HepG2 (cell line): Measurements from ENCODE around the gene CHST14. TPM values are rescaled to one million over a fixed set of nuclear protein-coding genes. Genes with fewer than 3 reads are reported as not detected.

ENCODE experiments used
- ATAC-seq: fragments of 200-7000 bp; cut with Tn5 transposase; 3 replicates; pipeline ENCODE4 v1.9.1; 2020; ENCODE audit warnings: mild to moderate bottlenecking, moderate library complexity
- BruUV-seq: library from RNA; stranded (reverse); fragments of 400-500 nt; replicated peaks from 2 replicates; lab custom pipeline; 2021; lab: Mats Ljungman, UMichigan
- CTCF ChIA-PET: fragments of 300-600 bp; formaldehyde crosslinking; extraction: SDS; loops from one replicate; lab custom pipeline; 2021; ENCODE audit warnings: low total read pairs, inconsistent platforms, low intra/inter-chr PET ratio; lab: Yijun Ruan, JAX
- POLR2A ChIA-PET: fragments of 350-600 bp; sonication (Branson Sonifier 250); formaldehyde crosslinking; loops from one replicate; lab custom pipeline; 2020; ENCODE audit warnings: antibody characterized with exemption, inconsistent platforms; lab: Yijun Ruan, JAX
- DNase-seq: peaks from one replicate; pipeline ENCODE4 v3.0.0-alpha.2; 2015; ENCODE audit warnings: low spot score
- FAIRE-seq: peaks from 3 replicates; lab custom pipeline; 2011; peaks lifted over from hg19 to GRCh38; lab: Jason Lieb, UNC
- H2AFZ ChIP-seq: one replicate; pipeline ENCODE4 v1.6.1; 2011; ENCODE audit warnings: low read length, inconsistent platforms
- H3K27ac ChIP-seq: fragments of 300-600 bp; 3 replicates; pipeline ENCODE4 v1.8.0; 2011; ENCODE audit warnings: mixed run types, mild to moderate bottlenecking, mixed read lengths, low read length, inconsistent platforms; ENCODE audit not compliant: insufficient read depth; ENCODE audit errors: extremely low read length
- H3K27me3 ChIP-seq, 2 experiments: fragments of 200-600 bp in 1 of 2; 2 replicates in 1 of 2; 3 replicates in 1 of 2; pipeline versions ENCODE4 v1.6.0 to v1.8.0; 2011; ENCODE audit warnings: low read length in 2 of 2, mild to moderate bottlenecking in 2 of 2, moderate library complexity in 2 of 2, inconsistent platforms in 1 of 2; ENCODE audit not compliant: insufficient read depth in 2 of 2, control insufficient read depth in 1 of 2
- H3K36me3 ChIP-seq, 2 experiments: fragments of 200-600 bp in 1 of 2; replicated peaks in 1 of 2; 2 replicates in 1 of 2; 3 replicates in 1 of 2; pipeline versions ENCODE4 v1.5.1 to v1.8.0; 2011; ENCODE audit warnings: low read length in 2 of 2, inconsistent platforms in 1 of 2; ENCODE audit not compliant: insufficient read depth in 2 of 2, control insufficient read depth in 1 of 2
- H3K4me1 ChIP-seq: 2 replicates; pipeline ENCODE4 v1.5.1; 2012; ENCODE audit warnings: low read length, inconsistent platforms; ENCODE audit not compliant: insufficient read depth
- H3K4me2 ChIP-seq: 2 replicates; pipeline ENCODE4 v1.6.0; 2011; ENCODE audit warnings: low read depth, low read length, inconsistent platforms
- H3K4me3 ChIP-seq, 3 experiments: fragments of 200-600 bp in 1 of 3; sonication (generic), shearing (Covaris generic) in 1 of 3; replicated peaks in 1 of 3; 2 replicates each; pipeline ENCODE4 v1.5.1; 2011 to 2016; ENCODE audit warnings: low read length in 3 of 3, inconsistent platforms in 2 of 3, low read depth in 2 of 3, mild to moderate bottlenecking in 2 of 3, control low read depth in 1 of 3, mixed read lengths in 1 of 3; ENCODE audit not compliant: insufficient read depth in 1 of 3
- H3K79me2 ChIP-seq: one replicate; pipeline ENCODE4 v1.6.1; 2011; ENCODE audit warnings: low read length, inconsistent platforms; ENCODE audit not compliant: insufficient read depth
- H3K9ac ChIP-seq: 2 replicates; pipeline ENCODE4 v1.6.0; 2011; ENCODE audit warnings: mild to moderate bottlenecking, low read depth, low read length, inconsistent platforms; ENCODE audit not compliant: insufficient read depth
- H3K9me3 ChIP-seq: 2 replicates; pipeline ENCODE4 v1.5.1; 2012; ENCODE audit warnings: mild to moderate bottlenecking, low read length
- H4K20me1 ChIP-seq: 2 replicates; pipeline ENCODE4 v1.6.0; 2011; ENCODE audit warnings: inconsistent platforms, mild to moderate bottlenecking, low read length, moderate library complexity; ENCODE audit not compliant: insufficient read depth
- AFF4 ChIP-seq: sonication (generic); formaldehyde crosslinking; IDR thresholded peaks from 2 replicates; pipeline ENCODE4 v1.4.0; 2020; ENCODE audit warnings: missing genetic modification reagents
- ARNT2 ChIP-seq: sonication (generic); formaldehyde crosslinking; IDR thresholded peaks from 2 replicates; pipeline ENCODE4 v1.8.0; 2022; ENCODE audit warnings: mild to moderate bottlenecking, low read depth, missing genetic modification reagents, moderate library complexity
- ATF3 ChIP-seq: sonication (generic); formaldehyde crosslinking; IDR thresholded peaks from 2 replicates; pipeline ENCODE4 v1.4.0; 2020; ENCODE audit warnings: missing genetic modification reagents
- HMG20A ChIP-seq: IDR thresholded peaks from 2 replicates; pipeline ENCODE4 v1.6.1; 2016; ENCODE audit warnings: borderline replicate concordance
- HNRNPL ChIP-seq: fragments of 200-400 bp; formaldehyde crosslinking; IDR thresholded peaks from 2 replicates; pipeline ENCODE4 v1.6.1; 2017; ENCODE audit warnings: mild to moderate bottlenecking, low read depth, low read length
- LRRFIP1 ChIP-seq: sonication (generic); formaldehyde crosslinking; conservative IDR thresholded peaks from 2 replicates; pipeline ENCODE4 v1.4.0; 2020; ENCODE audit warnings: missing genetic modification reagents
- SIN3A ChIP-seq: IDR thresholded peaks from 2 replicates; pipeline ENCODE4 v1.6.1; 2011; ENCODE audit warnings: low read depth, mild to moderate bottlenecking, control low read depth, low read length, borderline replicate concordance
- SIN3B ChIP-seq: fragments of 150-350 bp; IDR thresholded peaks from 2 replicates; pipeline ENCODE4 v1.6.1; 2014; ENCODE audit warnings: low read length
- TAF15 ChIP-seq: fragments of 200-400 bp; formaldehyde crosslinking; IDR thresholded peaks from one replicate; pipeline ENCODE4 v1.6.1; 2018; ENCODE audit warnings: mild to moderate bottlenecking, low read depth, low read length; ENCODE audit not compliant: poor library complexity, severe bottlenecking
- ZNF260 ChIP-seq: sonication (generic); formaldehyde crosslinking; IDR thresholded peaks from 2 replicates; pipeline ENCODE4 v1.4.0; 2020; ENCODE audit warnings: missing genetic modification reagents, low read depth, mild to moderate bottlenecking, borderline replicate concordance
- WGBS: methylation state at CpG from one replicate; pipeline ENCODE4 v1.1.6; 2017; ENCODE audit warnings: low lambda C conversion rate; 5-methylcytosine and 5-hydroxymethylcytosine counted together
- in situ Hi-C: cut with HindIII; loops from 2 replicates; pipeline ENCODE4 v1.10.0; 2017; ENCODE audit warnings: low pct_unique_long_range_greater_than_20kb; ENCODE audit not compliant: extremely low pct_ligation_motif_present
- intact Hi-C: fragments of 100-400 bp; cut with micrococcal nuclease; formaldehyde crosslinking; loops from one replicate; pipeline ENCODE4 v1.10.0; 2022; ENCODE audit not compliant: unreplicated experiment
- polyA plus RNA-seq, 8 experiments: library from polyadenylated mRNA; depleted of rRNA in 3 of 8; stranded (reverse) in 7 of 8; unstranded in 1 of 8; fragments of >200 nt; fragmentation: Illumina TruSeq in 4 of 8; extraction: Trizol in 4 of 8; gene quantifications; 2 replicates each; pipeline versions ENCODE4 v1.2.1 to v1.2.3, GENCODE V29; 2011 to 2016; ENCODE audit warnings: low read depth in 4 of 8, missing spikeins in 1 of 8, mixed read lengths in 1 of 8; ENCODE audit not compliant: insufficient read depth in 1 of 8
- total RNA-seq, 5 experiments: library from RNA; depleted of rRNA; stranded (reverse); fragments of >200 nt; fragmentation: Illumina TruSeq; extraction: Trizol; gene quantifications; 2 replicates each; pipeline ENCODE4 v1.2.3, GENCODE V29; 2016; ENCODE audit warnings: low read depth in 1 of 5

Gene CHST14
- total and polyA plus RNA-seq, 2 of the 13 experiments (the other 11 are each of a cell fraction or from before 2014, with no cell fraction given), result 8.9 to 12.4 TPM

GRCh38 chr15:40446144-40446543, 24.6 kb upstream of the CHST14 start:
- BruUV-seq, result no TSS peak
- H4K20me1 ChIP-seq, result peaks cover 14% of the 10 kb centered on the region; the same call in 1 of the 2 replicates
- TF ChIP-seq SIN3A (no peak), ATF3 (CRISPR knock-in tag) (no peak), AFF4 (CRISPR knock-in tag) (no peak), HNRNPL (no peak), HMG20A (CRISPR knock-in tag) (no peak), SIN3B (no peak), ARNT2 (CRISPR knock-in tag) (no peak), LRRFIP1 (CRISPR knock-in tag) (no peak), ZNF260 (CRISPR knock-in tag) (no peak), TAF15 (no peak)
- H3K4me3 ChIP-seq, result no peak overlapping the region
- CTCF ChIA-PET, result no interaction called here
- no peak overlapping the region for H3K4me2 ChIP-seq
- peaks cover 49% of the 10 kb centered on the region for H3K4me1 ChIP-seq
- no peak overlapping the region for H2AFZ ChIP-seq
- in situ Hi-C loops (no loop called here), intact Hi-C loops (no loop called here)
- H3K79me2 ChIP-seq, result peaks cover 68% of the 10 kb centered on the region
- 83% methylated on average over 3 of the region's 3 CpGs for whole genome bisulfite sequencing
- ATAC-seq (no peak), DNase-seq (no peak), FAIRE-seq (no peak)
- no peaks in the 10 kb centered on the region; a peak in 1 of 5 replicates for H3K36me3 ChIP-seq
- POLR2A ChIA-PET, result no interaction called here
- no peak overlapping the region for H3K9ac ChIP-seq
- no peak overlapping the region for H3K27ac ChIP-seq
- H3K27me3 ChIP-seq, result no peaks in the 10 kb centered on the region
- no peaks in the 10 kb centered on the region for H3K9me3 ChIP-seq
